Effector CD4-positive, alpha-beta T cell (primary cell): Measurements from ENCODE around the gene HJV. TPM values are rescaled to one million over a fixed set of nuclear protein-coding genes. Genes with fewer than 3 reads are reported as not detected.
"Not testable (repeated sequence)": the region's sequence is repeated elsewhere in the genome, so short reads cannot be mapped to it uniquely, and the experiment has no call there.

Experiments used
- DNase-seq: peaks from one replicate; pipeline ENCODE4 v3.0.0-alpha.2; 2020
- total RNA-seq: gene quantifications from one replicate; lab custom pipeline; 2026; lab: John Stamatoyannopoulos, UW

HJV gene
- not detected for total RNA-seq

DNA sequence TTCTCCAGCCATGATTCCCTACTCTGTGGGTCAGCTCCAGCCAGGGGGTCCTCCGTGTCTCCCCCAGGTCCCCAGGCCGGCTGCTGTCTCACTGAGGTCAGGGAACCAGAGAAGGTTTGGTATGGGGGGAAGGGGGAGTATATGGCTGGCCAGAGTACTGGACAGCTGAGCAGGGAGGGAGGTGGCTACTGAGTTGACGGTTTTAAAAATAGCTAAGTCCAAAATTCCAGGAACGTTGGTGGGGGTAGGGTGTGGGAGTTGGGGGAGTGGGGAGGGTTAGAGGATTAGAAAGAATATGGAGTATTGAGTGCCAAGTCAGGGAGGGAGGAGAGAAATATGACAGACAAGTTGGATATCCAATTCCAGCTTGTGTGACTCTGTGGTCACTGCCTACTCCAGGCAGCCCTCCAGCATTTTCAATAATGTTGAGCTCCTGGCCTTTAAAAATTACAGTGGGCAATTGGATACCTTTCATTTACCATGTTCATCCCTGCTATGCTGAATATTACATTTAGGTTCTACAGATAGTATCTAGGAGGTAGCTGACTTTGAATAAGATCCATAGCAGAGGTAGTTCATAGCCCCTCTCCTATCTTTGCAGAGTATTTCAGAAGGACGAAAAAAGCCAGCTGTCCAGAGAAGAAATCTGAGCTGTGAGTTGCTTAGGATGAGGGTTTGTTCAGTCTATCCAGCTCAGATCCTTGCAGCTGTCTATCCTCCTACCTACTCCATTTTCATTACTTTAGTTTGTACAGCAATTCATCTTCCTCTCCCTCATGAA lies at the start of gene HJV:
Gene HJV (minus strand): TSS at position 114 of the 781 bp plus-strand sequence. CDS start 1,504 bp downstream, outside the sequence.
- no peak for DNase-seq

DNA sequence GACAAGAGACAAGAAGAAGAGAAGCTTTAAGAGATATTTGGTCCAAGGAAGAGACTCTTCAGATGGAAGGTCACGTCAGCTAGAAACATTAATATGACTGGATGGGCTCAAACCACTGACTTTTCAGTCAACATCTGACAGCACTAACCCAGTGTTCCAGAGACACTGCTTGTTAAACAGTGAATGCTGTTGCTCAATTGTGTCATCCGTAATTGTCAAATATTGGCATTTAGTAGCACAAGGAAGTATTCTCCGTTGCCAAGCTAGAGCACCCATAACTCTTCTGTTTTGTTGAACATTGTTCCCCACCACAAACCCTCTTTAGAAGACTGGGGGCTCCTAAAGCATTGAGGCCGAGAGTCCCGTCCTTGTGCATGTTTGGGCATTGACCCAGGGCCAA lies 37.6 kb upstream of the HJV start:
- not testable (repeated sequence) for DNase-seq

- DNase-seq: peak; percentile 62
These were observed 30.5 kb upstream of the HJV start for GRCh38 chr1:146051852-146052676.

DNA sequence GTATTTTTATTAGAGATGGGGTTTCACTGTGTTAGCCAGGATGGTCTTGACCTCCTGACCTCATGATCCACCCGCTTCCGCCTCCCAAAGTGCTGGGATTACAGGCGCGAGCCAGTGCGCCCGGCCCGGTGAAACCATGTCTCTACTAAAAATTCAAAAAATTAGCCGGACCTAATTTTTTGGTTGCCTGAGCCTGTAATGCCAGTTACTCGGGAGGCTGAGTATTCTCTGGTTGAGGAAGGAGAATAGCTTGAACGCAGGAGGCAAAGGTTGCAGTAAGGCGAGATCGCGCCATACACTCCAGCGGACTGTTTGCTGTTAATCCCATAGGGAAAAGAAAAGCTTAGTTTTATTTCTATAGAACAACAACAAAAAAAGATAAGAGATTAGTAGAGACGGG lies 29.9 kb upstream of the HJV start:
- no peak for DNase-seq

DNA sequence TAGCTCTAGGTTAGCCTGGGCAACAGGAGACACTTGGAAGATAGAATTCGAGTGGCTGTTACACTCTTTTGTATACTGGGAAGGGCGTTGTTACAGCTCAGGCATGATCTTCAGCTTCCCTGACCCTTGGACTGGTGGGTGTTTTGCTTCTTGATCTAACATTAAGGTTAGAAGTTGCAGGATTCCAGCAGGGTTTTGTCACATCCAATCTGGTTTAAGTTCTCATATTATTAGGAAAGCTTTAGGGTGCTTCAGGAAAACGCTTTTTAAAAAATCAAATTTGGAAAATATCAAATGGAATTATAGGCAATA lies 29.1 kb upstream of the HJV start:
- not testable (repeated sequence) for DNase-seq

DNA sequence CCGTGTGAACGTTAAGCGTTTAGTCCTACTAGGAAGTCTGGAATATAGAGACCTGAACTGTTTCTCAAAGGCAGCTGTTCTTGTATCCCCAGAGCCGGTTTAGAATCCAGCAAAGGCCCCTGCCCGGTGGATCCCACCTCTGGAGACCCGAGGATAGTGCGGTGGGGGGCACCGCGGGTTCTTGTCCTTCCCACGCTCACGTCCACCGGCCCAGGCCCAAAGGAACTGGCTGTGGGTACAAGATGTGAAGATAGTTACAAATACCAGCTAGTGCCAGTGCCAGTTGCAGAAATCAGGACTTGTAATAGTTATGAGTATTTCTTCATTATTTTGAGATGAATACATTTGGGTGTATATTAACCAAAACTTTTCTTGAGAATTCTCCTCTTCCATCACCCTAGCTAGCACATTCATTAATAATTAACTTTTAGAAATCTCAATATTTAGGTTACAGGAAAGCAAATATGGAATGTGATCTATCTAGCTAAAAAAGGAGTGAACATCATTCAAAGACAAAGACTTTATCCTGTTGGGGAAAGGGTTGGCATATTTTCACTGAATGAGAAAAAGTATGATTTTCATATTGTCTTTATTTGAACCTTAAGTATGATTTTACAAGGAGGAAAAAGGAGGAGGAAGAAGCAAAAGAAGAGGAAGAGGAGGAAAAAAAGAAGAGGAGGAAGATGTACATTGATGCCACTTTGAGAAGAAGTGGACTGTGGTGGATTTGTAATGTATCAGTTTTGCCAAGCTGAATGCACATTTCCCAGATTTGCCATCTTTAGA lies 28.5 kb upstream of the HJV start:
- not testable (repeated sequence) for DNase-seq

GRCh38 chr1:146049436-146049835 lies 27.9 kb upstream of the HJV start:
- no peak for DNase-seq

- not testable (repeated sequence) for DNase-seq
These were observed 27.1 kb upstream of the HJV start for GRCh38 chr1:146048514-146049115.

DNA sequence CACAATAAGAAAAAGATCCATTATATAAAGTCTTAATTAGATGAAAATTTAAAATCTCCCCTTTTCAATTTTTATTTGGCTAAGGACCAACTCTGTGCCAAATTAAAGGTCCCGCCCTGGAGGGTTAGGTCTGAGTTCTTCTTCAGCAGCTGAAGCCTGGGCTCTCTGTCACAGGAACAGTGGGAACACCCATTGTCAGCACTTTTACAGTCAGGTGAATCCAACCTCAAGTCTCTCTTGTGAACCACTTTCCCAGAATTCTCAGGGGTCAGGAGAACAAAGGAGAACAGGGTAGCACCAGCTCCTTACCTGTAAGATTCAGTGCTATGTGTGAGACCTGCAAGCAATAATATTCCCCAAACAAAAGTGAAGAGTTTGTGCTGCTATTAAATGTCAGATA lies 25.1 kb upstream of the HJV start:
- no peak for DNase-seq

DNA sequence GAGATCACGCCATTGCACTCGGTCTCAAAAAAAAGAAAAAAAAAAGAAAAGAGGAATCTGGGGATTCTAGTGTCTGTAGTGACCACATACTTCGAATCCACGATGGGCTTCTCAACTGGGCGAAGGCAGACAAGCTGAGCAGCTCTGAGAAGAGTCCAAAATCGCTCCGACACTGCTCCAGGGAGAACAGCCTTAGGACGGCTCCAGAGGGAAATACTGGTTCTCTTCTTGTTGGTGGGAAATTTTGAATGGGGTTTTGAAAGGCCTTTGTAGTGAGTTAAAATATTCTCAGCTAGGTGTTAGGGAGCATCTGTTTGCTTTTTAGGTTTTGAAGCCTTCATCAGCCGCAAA lies 18.3 kb upstream of the HJV start:
- no peak for DNase-seq

DNA sequence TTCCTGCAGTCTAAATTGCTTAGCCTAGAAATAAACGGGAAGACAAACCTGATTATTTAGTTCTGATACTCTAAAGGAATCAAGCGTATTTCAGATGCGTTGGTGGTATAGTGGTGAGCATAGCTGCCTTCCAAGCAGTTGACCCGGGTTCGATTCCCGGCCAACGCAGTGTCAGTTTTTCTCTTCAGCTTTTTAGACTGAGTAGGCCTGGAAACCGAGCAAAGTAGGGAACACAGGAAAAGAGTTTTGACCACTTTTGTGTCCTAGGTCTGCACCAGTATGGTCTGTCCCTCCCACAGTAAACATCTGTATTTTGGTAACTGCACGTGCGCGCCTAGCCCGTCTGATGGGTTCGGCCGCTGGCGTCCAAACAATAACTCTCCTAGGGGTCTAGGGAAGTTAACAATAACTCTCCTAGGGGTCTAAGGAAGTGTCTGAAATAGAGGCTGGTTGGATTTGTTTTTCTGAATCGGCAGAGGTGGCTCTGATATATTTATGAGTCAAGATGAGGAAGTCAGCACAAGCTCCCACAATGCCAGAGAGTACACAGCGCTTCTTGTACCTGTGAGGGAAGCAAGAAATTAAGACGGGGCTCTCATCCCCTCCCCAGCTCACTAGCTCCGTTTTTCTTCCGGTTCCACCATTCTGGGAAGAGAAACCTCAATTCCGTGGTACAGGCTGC lies 15.6 kb upstream of the HJV start:
- peak; percentile 52 for DNase-seq

DNA sequence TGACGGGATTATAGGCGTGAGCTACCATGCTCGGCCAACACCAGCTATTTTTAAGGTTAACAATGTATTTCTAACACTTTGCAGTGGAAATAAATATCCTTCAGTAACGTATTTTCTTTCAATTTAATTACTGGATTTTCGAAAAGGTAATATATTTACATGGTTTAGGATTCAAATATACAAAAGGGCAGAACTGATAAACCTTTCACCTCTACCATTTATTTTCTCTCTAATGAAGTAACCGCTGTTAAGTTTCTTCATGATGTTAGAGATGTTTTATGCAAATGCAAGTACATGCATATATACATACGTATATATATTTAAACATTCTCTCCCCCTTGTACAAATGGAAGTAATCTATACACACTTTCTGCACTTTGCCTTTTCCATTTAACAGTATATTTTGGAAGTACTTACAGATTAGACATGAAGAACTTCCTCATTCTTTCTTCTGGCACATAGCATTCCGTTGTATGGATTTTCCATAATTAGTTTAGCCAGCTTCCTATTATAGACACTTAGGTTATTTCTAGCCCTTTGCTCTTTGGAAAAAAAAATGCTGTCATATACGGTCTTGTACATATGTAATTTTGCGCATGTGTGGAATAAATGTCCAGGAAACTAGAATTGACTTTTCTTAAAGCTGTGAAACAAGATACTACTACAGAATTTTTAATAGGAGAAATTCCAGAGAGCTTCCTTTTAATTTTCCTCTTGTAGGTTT lies 14.9 kb upstream of the HJV start:
- no peak for DNase-seq

DNA sequence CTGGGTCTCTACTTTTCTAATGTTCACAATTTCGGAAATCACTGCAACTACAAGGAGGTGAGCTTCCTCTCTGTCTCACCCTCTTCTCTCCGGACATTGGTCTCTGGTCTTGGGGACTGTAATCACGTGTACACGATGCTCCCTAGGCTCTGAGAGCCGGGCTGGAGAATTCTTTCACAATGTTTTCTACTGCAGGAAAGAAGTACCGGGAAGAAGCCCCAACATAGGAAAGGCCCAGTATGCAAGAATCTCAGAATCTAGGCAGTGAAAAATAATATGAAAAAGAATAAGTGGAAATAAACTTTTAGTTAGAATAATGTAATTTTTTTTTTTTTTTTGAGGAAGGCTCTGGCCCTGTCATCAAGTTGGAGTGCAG lies 13.5 kb upstream of the HJV start:
- DNase-seq: no peak

DNA sequence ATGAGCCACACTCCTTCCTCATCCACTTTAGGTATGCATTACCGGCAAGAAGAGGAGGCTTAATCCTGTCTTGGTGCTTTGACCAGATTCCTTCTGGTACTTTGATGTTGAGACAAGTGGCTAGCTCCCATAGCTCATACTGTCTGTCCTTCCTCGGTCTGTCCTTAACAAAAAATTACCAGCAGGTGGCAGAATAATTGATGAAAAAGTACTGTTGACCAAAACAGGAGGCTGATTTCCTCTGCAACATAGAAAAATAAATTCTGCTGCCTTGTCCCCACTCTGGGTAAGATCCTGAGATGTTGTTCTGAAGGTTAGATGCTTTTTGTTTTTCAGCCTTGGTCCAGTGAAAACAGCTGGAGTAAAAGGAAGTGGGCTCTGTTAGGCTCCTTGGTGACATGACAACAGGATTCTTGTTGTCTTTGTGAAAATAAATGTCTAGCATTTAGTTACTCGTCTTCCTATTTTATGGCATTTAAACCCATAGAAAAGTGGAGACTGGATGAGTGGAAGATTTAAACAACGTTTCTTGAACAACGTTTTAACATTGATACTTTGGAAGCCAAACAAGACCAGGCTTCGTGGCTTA lies 11.2 kb upstream of the HJV start:
- DNase-seq: no peak

DNA sequence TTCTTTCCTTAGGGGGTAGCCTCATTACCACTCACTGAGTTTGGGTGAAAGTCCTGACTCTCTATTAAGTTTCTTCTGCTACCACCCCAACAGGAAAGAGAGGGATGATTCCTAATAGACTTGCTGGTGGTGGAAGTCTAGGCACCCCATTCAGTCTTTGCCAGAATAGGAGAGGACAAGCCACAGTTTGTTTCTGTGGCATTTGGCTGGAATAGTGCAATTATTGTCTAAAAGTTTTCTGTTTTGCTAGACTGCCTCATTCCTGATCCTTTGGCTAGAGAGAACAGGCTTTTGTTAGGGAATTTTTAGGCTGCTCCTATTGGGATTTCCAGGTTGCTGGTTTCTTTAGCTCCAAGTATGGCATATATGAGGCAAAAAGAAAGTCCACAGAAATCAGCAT lies 9.9 kb upstream of the HJV start:
- no peak for DNase-seq

- DNase-seq: no peak
These were observed 7.6 kb upstream of the HJV start for GRCh38 chr1:146029117-146029516.

- DNase-seq: not testable (repeated sequence)
These were observed 5.1 kb upstream of the HJV start for GRCh38 chr1:146026650-146027049.

DNA sequence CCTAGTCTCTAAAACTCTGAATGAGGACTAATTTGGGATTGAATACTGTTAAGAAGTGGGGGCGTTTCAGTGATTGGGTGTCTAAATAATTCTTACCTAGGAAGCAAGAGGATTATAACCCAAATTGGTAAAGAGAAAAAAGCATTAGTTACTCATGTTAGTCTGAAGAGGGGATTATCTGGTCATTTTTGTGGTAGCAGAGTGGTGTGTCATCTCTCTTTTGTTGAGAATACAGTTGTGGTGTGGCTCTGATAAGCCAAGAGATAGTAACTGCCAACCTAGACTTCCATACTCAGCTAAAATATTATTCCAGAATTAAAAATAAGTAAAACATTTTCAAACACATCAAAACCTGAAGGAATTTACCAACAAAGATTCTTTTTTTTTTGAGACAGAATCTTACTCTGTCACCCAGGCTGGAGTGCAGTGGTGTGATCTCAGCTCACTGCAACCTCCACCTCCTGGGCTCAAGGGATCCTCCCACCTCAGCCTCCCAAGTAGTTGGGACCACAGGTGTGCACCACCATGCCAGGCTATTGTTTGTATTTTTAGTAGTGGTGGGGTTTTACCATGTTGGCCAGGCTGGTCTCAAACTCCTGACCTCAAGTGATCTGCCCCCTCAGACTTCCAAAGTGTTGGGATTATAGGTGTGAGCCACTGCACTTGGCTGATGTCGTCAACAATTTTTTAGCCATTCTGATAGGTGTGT lies 4.4 kb upstream of the HJV start:
- not testable (repeated sequence) for DNase-seq

GRCh38 chr1:146022403-146023127 lies 1.0 kb upstream of the HJV start:
- no peak for DNase-seq

GRCh38 chr1:146021050-146021445 lies 487 bp downstream of the HJV start:
- DNase-seq: no peak
